ENCODE measurements around the gene BSND.

GRCh38 chr1:55057956-55058298 lies 59.2 kb downstream of the BSND start:
- TF ChIP-seq CTCF (IDR thresholded peaks at IDR 0.05; ENCODE audit: low read depth, low read length) (no peak), EZH2phosphoT487 (IDR thresholded peaks at IDR 0.05; ENCODE audit: low read depth) (no peak)
